ENCODE results near the gene NAV1.

NAV1 gene

GRCh38 chr1:201561601-201562000 is 22.7 kb downstream of the NAV1 start:
- peak in 1 of 10 donors; percentile 44 for DNase-seq
- intact Hi-C loops (cut with DNase I) = no loop called here

GRCh38 chr1:201562257-201562656 is 23.3 kb downstream of the NAV1 start:
- intact Hi-C loops (cut with DNase I) = no loop called here
- DNase-seq = peak in 1 of 10 donors; percentile 27

DNA sequence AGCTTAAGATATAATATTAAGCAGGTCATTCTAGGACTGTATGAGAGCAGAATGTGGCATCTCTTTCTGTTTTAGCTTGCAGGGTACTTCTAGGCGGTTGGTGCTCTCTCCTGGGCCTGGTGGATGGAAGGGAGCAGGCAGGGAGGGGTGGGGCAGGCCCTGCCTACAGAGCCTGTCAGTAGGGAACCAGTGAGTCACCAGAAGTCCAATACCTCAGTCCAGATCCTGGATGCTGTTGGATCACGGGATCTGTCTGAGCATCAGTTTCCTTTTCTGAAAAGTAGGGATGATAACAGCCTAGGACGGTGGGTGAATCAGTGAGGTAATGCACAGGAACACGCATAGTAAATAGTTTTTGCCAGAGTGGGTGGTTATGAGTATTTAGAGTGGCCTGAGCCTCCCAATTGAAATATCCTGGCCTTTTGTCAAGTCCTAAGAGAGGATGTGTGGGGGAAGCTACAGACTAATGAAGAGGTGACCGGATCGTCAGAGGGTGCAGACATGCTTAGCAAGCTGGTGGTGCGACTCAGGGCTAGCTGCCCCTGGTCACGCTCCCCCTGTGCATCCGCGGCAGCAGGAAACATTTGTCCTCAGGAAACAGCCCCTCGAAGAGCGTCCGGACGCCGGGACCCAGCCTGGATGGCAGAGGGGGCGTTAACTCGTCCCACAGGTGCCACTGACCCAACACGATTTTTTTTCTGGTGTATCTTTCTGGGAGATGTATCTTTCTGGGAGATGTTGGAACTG is 23.9 kb downstream of the NAV1 start:
- DNase-seq = peak in 1 of 10 donors; percentile 43

DNA sequence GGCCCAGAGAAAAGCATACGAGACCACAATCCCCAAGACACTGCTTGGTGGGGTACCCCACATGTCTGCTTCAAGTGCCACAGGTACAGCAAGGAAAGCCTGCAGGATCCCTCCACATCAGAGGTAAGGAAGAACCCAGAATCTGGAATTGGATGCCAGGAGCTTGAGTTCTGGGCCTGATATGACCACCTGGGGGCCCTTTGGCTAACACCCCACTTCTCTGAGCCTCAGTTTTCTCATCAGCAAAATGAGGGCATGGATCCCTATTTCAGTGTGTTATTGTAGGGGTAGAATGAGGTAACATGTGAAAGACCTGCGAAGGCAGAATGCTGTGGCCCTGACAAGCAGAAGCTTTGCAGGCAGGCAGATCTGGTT is 24.5 kb downstream of the NAV1 start:
- intact Hi-C loops (cut with DNase I) = no loop called here
- DNase-seq = peak in 1 of 10 donors; percentile 25

More for the DNA sequence above, 23.9 kb downstream of the NAV1 start:
- intact Hi-C loops (cut with DNase I) = no loop called here

GRCh38 chr1:201563941-201564340 is 25.0 kb downstream of the NAV1 start:
- DNase-seq = peak in 1 of 10 donors; percentile 55
- intact Hi-C loops (cut with DNase I) = no loop called here

GRCh38 chr1:201565024-201565730 is 26.2 kb downstream of the NAV1 start:
- intact Hi-C loops (cut with DNase I) = loop anchor here (5.0 kb wide), 1 partner anchor 87 kb away; no protein-coding TSS in a partner anchor
- peak; percentile 83 to 98 (median 90) for DNase-seq

DNA sequence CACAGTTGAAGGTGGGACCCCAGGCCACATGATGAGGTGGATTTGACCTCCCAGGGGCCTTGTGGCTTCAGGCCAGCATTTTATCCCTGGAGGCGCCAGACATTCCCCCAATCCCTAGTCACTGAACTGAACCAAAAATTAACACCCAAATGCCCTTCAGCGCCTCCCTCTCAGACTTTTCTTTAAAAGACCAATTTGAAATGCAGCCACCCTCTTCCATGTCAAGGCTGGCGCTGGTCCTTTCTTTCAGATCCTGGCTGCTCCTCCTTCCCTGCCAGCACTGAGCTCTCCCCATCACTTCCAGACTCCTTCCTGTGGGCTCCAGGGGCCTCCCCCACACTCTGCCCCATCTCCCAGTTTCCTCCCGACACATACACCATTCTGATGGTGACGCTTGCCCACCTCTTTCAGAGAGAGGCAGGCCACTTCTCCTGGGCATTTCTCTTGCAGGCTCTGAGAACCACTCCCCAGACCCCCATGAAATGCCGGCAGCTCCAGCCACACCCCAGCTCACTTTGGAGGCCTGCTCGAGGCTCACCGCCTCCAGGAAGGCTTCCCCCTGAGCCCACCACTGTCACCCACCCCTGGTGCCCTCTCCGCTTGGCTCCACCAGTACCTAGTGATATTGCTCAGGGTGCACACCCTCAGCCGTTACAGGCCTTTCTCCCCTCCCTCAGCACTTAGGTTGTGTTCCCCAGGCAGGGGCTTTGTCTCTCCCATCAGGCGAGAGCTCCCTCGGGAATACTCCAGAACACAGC is 27.0 kb downstream of the NAV1 start:
- DNase-seq = peak in 3 of 10 donors; percentile 29 to 80 (median 44)

GRCh38 chr1:201566529-201566823 is 27.5 kb downstream of the NAV1 start:
- no peak for DNase-seq
- intact Hi-C loops (cut with DNase I) = loop anchor here (5.0 kb wide), 1 partner anchor 86 kb away; no protein-coding TSS in a partner anchor

More for the DNA sequence above, 27.0 kb downstream of the NAV1 start:
- intact Hi-C loops (cut with DNase I) = loop anchor here (5.0 kb wide), 1 partner anchor 86 kb away; no protein-coding TSS in a partner anchor

GRCh38 chr1:201566933-201567801 is 28.2 kb downstream of the NAV1 start:
- intact Hi-C loops (cut with DNase I) = loop anchor here (5.0 kb wide), 1 partner anchor 85 kb away; no protein-coding TSS in a partner anchor
- peak in 1 of 10 donors; percentile 44 for DNase-seq

DNA sequence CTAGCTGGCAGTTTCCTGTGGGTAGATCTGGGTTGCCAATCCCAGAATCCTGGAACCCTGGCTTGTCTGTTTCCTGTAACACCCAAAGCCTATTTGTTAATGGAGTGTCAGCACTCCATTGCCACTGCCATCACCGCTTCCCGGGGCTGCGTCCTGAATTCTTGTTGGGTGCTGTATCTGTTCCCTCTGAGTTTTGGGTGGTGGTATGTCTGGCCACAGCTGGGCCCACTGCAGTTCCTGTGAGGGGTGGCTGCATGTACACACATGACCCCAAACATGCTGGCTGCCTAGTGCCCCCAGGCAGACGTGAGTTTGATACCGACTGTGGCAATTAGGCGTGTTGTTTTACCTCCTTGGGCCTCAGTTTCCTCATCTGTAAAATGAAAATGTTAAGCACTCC is 29.3 kb downstream of the NAV1 start:
- peak in 1 of 10 donors; percentile 12 for DNase-seq
- intact Hi-C loops (cut with DNase I) = loop anchor here (5.0 kb wide), 1 partner anchor 84 kb away; no protein-coding TSS in a partner anchor

DNA sequence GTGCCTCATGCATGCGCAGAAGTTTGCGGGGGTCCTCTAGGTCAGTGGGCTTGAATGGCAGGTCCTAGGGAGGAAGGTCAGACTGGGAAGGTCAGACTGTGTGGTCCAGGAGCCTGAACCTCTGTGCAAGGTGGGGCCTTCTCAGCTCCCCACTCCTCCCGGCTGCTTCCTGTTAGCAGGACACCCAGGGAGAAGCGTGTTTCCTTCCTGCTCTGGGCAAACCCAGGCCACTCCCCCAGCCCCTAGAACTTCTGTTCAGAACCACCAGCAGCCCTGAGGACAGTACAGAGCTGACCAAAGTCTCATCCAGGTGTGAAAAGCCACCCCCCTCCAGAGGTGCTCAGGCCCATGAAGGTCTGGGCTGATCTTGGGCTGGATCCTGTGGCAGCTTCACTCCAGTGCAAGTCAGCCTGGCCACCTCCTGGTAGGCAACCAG is 29.9 kb downstream of the NAV1 start:
- intact Hi-C loops (cut with DNase I) = loop anchor here (5.0 kb wide), 1 partner anchor 83 kb away; no protein-coding TSS in a partner anchor
- DNase-seq = no peak

GRCh38 chr1:201570181-201570885 is 31.4 kb downstream of the NAV1 start:
- peak in 2 of 10 donors; percentile 72 to 73 for DNase-seq
- intact Hi-C loops (cut with DNase I) = no loop called here

GRCh38 chr1:201570886-201571624 is 32.1 kb downstream of the NAV1 start:
- intact Hi-C loops (cut with DNase I) = no loop called here
- peak in 2 of 10 donors; percentile 55 to 69 for DNase-seq

DNA sequence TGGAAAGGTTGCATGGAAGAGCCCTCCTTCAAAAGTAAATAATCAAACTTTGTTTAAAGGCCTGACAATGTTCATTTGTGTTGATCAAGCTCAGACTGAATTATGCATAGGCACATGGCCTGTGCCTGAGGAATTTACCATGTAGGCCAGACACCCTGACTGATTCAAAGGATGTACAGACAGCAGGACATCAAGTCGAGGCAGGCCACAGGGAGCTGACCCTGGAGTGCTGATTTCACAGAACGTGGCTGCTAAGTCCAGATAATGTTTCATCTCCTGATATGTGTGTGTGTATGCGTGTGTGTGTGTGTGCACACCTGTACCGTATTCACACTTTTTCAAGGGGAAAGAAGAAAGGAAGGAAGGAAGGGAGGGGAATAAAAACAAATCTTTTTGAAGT is 34.1 kb downstream of the NAV1 start:
- intact Hi-C loops (cut with DNase I) = no loop called here
- DNase-seq = no peak

DNA sequence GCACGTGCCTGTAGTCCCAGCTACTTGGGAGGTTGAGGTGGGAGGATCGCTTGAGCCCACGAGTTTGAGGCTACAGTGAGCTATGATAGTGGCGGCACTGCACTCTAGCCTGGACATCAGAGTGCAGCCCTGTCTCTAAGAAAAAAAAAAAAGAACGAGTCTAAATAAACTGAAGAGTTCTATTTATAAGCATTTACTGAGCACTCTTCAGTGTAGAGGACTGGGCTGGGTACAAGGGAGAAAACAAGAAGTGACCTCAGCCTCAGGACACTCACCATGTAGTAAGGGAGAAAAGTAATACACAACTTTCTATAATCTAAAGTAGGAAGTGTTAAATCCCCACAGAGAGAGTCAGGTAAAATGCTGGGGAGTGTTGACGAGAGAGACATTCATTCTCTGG is 35.0 kb downstream of the NAV1 start:
- intact Hi-C loops (cut with DNase I) = no loop called here
- DNase-seq = peak in 1 of 10 donors; percentile 29

DNA sequence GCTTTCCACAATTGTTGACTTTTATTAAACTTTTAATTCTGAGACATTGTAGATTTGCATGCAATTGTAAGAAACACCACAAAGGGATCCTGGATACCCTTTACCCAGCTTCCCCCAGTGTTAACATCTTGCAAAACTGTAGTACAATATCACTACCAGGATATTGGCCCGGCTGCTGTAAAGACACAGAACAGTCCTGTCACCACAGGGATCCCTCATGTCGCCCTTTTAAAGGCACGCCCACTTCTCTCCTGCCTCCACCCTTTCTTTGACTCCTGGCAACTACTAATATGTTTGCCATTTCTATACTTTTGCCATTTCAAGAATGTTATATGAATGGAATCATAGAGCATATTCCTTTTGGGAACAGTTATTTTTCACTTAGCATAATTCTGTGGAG is 37.0 kb downstream of the NAV1 start:
- intact Hi-C loops (cut with DNase I) = no loop called here
- DNase-seq = no peak

- DNase-seq = no peak
- intact Hi-C loops (cut with DNase I) = no loop called here
Observed at GRCh38 chr1:201576914-201577313, 38.0 kb downstream of the NAV1 start.
